Measurements from ENCODE around the gene GRB10.

GRB10 gene

DNA sequence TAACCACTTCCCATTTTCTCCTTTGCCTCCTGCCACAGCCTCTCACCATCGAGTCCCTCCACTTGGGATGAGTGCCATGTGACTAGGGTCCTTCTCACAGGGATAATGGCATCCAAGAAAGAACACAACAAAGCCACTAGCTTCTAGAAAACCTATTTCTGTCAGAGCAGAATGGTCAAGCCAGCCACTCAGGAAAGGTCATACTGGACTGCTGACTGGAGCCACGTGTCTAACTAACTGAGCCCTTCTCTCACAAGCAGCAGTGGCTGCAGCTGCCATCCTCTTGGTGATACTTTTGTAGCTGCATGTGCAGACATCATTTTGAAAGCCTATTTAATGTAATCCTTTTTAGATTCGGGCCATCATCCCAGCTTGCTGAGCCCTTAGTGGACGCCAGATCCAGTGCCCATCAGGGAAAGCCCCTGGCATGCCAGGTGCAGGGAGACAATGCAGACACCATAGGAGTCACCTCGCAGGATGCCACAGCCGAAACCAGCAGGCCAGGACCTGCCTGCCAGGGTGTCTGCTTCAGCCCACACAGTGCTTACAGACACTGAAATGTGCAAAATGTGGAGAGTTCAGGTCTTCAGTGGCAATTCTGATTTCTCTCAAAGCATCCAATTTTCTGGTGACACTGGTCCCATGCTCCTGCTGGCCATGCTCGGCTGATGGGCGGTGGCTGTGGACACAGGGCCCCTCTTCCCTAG, 119.1 kb downstream of the GRB10 start:
- TF ChIP-seq CTCF (IDR thresholded peaks at IDR 0.05; ENCODE audit: extremely low read depth, insufficient read depth, missing control alignments): no peak
- DNase-seq (ENCODE audit: low spot score): no peak
- in situ Hi-C loops (cut with MboI; ENCODE audit: low pct_unique_long_range_greater_than_20kb, low sequenced_read_pairs, unreplicated experiment): loop anchor here (25.0 kb wide), 1 partner anchor 576 kb away; the partner anchor contains the start of gene ZPBP

- in situ Hi-C loops (cut with MboI; ENCODE audit: low pct_unique_long_range_greater_than_20kb, low sequenced_read_pairs, unreplicated experiment): loop anchor here (25.0 kb wide), 1 partner anchor 576 kb away; the partner anchor contains the start of gene ZPBP
- DNase-seq (ENCODE audit: low spot score): no peak
- TF ChIP-seq CTCF (IDR thresholded peaks at IDR 0.05; ENCODE audit: extremely low read depth, insufficient read depth, missing control alignments): no peak
Observed at GRCh38 chr7:50662996-50663395, 119.7 kb downstream of the GRB10 start.

DNA sequence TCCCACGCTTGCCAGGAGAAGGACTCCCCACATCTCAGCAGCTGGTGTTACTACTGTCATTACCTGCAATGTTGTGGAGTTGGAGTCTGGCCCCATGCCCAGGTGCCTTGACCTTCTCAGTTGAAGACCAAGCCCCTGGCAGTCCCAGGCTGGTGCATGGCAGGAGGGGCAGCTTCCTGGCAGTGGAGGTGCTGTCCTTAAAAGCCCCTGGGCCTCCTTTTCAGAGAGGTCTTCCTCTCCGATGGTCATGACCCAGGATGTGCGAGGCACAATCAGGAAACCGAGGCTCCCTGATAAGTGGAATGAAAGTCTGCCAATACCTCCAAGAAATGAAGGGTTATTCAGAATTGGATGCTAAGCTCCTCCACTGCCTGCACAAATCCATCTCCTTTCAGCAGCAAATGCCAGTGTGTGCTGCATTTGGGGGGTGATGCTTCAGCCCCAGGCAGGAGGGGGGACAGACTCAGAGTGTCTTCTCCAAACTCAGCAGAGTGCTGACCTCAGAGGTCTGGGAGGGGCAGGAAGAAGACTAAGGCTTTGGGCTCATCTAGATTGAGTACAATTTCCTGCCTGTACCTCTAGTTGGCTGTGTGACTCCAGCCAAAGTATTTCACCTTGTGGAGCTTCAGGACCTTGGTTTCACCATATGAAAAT, 120.5 kb downstream of the GRB10 start:
- no peak for TF ChIP-seq CTCF (IDR thresholded peaks at IDR 0.05; ENCODE audit: extremely low read depth, insufficient read depth, missing control alignments)
- in situ Hi-C loops (cut with MboI; ENCODE audit: low pct_unique_long_range_greater_than_20kb, low sequenced_read_pairs, unreplicated experiment): loop anchor here (25.0 kb wide), 1 partner anchor 575 kb away; the partner anchor contains the start of gene ZPBP
- DNase-seq (ENCODE audit: low spot score): no peak

DNA sequence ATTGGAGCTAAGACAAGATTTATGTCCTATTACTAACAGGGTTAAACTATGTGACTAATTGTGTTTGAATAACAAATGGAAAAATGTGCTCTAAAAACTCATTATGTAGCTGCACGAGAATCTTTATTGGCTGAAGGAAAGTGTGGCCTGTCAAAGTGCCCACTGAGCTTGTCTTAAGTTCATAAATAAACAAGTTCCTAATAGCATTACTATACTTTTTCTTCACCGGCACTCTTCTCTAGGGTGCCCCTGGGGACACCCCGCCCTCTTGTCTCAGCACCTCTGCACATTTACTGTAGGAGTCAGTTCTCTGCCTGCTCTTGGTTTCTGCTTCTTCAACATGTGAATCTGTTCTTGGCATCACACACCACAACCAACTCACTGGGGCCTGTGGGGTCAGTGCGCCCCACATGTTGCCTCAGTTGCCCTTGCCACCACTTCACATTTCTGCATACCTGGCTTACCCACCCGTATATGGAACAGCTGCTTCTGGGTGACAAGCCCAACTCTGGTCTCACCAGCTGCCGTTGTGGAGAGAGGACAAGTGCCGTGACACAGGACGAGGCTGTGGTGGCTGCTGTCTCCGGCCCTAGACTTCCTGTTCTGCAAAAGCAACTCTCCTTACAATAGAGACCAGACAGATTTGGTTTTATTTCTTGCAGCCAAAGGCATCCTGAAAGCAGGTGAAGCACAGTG, 121.2 kb downstream of the GRB10 start:
- TF ChIP-seq CTCF (IDR thresholded peaks at IDR 0.05; ENCODE audit: extremely low read depth, insufficient read depth, missing control alignments): no peak
- in situ Hi-C loops (cut with MboI; ENCODE audit: low pct_unique_long_range_greater_than_20kb, low sequenced_read_pairs, unreplicated experiment): loop anchor here (25.0 kb wide), 1 partner anchor 574 kb away; the partner anchor contains the start of gene ZPBP
- DNase-seq (ENCODE audit: low spot score): no peak

GRCh38 chr7:50660830-50661175, 121.9 kb downstream of the GRB10 start:
- in situ Hi-C loops (cut with MboI; ENCODE audit: low pct_unique_long_range_greater_than_20kb, low sequenced_read_pairs, unreplicated experiment): loop anchor here (25.0 kb wide), 1 partner anchor 574 kb away; the partner anchor contains the start of gene ZPBP
- TF ChIP-seq CTCF (IDR thresholded peaks at IDR 0.05; ENCODE audit: extremely low read depth, insufficient read depth, missing control alignments): no peak
- DNase-seq (ENCODE audit: low spot score): no peak

- in situ Hi-C loops (cut with MboI; ENCODE audit: low pct_unique_long_range_greater_than_20kb, low sequenced_read_pairs, unreplicated experiment): loop anchor here (25.0 kb wide), 1 partner anchor 573 kb away; the partner anchor contains the start of gene ZPBP
- DNase-seq (ENCODE audit: low spot score): no peak
Observed at GRCh38 chr7:50660040-50660829, 122.5 kb downstream of the GRB10 start.

More at GRCh38 chr7:50660040-50660829, 122.5 kb downstream of the GRB10 start:
- no peak for TF ChIP-seq CTCF (IDR thresholded peaks at IDR 0.05; ENCODE audit: extremely low read depth, insufficient read depth, missing control alignments)
